ENCODE results near the gene NPAS1. TPM values are rescaled to one million over a fixed set of nuclear protein-coding genes. Genes with fewer than 3 reads are reported as not detected.
"Not testable (repeated sequence)": the region's sequence is repeated elsewhere in the genome, so short reads cannot be mapped to it uniquely, and the experiment has no call there.

The NPAS1 gene
- total RNA-seq, 2 experiments from 2014 or later = 0.50 TPM; not detected in 1

DNA sequence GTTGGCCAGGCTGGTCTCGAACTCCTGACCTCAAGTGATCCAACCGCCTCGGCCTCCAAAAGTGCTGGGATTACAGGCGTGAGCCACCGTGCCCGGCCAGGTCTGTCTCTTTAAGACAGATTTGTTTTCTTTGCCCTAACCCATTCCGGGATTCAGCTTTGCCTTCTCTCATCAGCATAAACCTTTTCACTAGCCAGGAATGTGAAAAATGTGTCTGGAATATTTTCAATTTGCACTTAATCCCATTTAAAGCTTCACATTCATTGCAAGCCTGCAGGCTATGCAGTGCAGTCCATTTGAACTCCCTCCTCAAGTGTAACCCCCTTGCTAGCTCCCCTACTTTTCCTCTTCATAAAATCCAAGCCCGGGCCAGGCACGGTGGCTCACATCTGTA lies 29.7 kb downstream of the NPAS1 start:
- no peaks in the 10 kb centered on the region for H3K36me3 Mint-ChIP-seq (ENCODE audit: low read depth)
- H3K4me1 Mint-ChIP-seq = peaks cover 8% of the 10 kb centered on the region
- ATAC-seq (no peak), DNase-seq (no peak)
- ChIA-PET POLR2A (no interaction called here), CTCF (interaction anchor here (0.5 kb wide), 1 partner anchor 75 kb away, joined by 5 read pairs; no protein-coding TSS in a partner anchor)
- no peaks in the 10 kb centered on the region for H3K9me3 Mint-ChIP-seq (ENCODE audit: low read depth)
- H3K27ac Mint-ChIP-seq = peak overlapping the region; percentile 70
- intact Hi-C loops (cut with DNase I, micrococcal nuclease) = loop anchor here (5.0 kb wide), 5 partner anchors 63 to 1357 kb away; partner anchors contain the start of genes FKRP (in 1 of the 2), PRKD2 (in 1 of the 2), QPCTL (in 1 of the 2) and SNRPD2 (in 1 of the 2)
- peak overlapping the region; percentile 90 for H3K4me3 Mint-ChIP-seq
- H3K27me3 Mint-ChIP-seq = no peaks in the 10 kb centered on the region

DNA sequence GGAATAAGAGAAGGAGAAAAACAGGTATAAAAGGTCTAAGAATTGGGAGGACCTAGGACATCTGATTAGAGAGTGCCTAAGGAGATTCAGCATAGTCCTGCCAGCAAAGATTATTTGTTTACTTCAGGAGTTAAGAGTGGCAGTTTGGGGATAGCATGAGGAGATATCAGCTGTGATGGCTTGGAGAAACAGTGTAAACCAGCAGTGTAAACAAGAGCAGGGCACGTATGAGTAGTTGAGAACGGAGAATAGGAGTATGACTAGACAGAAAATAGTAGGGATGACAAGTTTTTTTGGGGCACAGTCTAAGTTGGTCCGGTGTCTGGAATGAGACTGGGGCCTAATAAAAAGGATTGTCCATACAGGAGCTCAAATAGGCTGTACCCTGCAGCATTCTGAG lies 30.9 kb downstream of the NPAS1 start:
- H3K27ac Mint-ChIP-seq; H3K4me3 Mint-ChIP-seq; H3K27me3 Mint-ChIP-seq; DNase-seq; POLR2A ChIA-PET; H3K4me1 Mint-ChIP-seq; CTCF ChIA-PET; H3K9me3 Mint-ChIP-seq (ENCODE audit: low read depth); intact Hi-C loops (cut with DNase I, micrococcal nuclease); ATAC-seq; H3K36me3 Mint-ChIP-seq (ENCODE audit: low read depth): not testable (repeated sequence)

GRCh38 chr19:47056411-47056810 lies 36.8 kb downstream of the NPAS1 start:
- POLR2A ChIA-PET = no interaction called here

DNA sequence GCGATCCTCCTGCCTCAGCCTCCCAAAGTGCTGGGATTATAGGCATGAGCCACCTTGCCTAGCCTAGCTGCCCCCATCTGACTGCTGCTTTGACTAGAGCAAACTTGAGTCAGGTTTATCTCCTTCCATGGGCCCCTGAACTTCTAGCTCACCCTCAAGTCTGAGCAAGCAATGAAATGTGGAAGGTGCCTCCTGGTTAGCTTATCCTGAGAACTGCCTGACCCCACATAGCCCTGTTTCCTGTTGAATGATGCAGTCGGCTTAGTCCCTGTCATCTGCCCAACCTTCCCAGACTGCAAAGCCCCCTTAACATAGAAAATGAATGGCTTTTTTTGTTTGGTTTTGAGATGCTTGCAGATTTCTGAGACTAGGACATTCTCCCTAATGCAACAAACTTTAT lies 37.7 kb downstream of the NPAS1 start:
- CTCF ChIA-PET = interaction anchor here (0.5 kb wide), 1 partner anchor 1428 kb away, joined by 3 read pairs; no protein-coding TSS in a partner anchor
- H3K27ac Mint-ChIP-seq = no peak overlapping the region
- no peaks in the 10 kb centered on the region for H3K9me3 Mint-ChIP-seq (ENCODE audit: low read depth)
- DNase-seq (no peak), ATAC-seq (no peak)
- H3K4me1 Mint-ChIP-seq = no peaks in the 10 kb centered on the region
- no peaks in the 10 kb centered on the region for H3K36me3 Mint-ChIP-seq (ENCODE audit: low read depth)
- intact Hi-C loops (cut with DNase I, micrococcal nuclease) = no loop called here
- no peaks in the 10 kb centered on the region for H3K27me3 Mint-ChIP-seq
- H3K4me3 Mint-ChIP-seq = no peak overlapping the region
- POLR2A ChIA-PET = no interaction called here

More at GRCh38 chr19:47056411-47056810, 36.8 kb downstream of the NPAS1 start:
- no peak overlapping the region for H3K27ac Mint-ChIP-seq
- H3K4me3 Mint-ChIP-seq = no peak overlapping the region
- ATAC-seq = no peak
- intact Hi-C loops (cut with DNase I, micrococcal nuclease) = no loop called here
- no peaks in the 10 kb centered on the region for H3K9me3 Mint-ChIP-seq (ENCODE audit: low read depth)
- no peaks in the 10 kb centered on the region for H3K4me1 Mint-ChIP-seq
- H3K27me3 Mint-ChIP-seq = no peaks in the 10 kb centered on the region
- no peak for DNase-seq
- CTCF ChIA-PET = interaction anchor here (0.6 kb wide), 1 partner anchor 23 kb away, joined by 3 read pairs; no protein-coding TSS in a partner anchor
- H3K36me3 Mint-ChIP-seq (ENCODE audit: low read depth) = no peaks in the 10 kb centered on the region

DNA sequence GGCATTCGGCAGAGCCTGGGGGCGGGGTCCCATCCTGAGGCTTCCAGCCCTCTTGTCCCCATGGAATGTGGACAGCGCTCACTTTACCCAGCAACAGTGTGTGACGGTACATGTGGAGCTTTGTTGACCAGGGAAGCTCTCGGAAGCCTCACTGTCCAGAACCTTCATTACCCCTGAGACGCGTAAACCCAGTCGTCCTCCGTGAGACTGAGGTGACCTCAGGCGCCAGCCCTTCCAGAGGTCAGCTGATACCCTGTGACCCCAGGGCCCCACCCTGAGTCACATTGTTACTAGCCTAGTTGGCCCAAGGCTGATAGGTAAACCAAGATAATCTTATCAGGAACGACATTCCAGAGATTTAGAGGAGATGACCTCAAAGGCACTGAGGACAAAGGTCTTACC lies 39.0 kb downstream of the NPAS1 start:
- H3K9me3 Mint-ChIP-seq (ENCODE audit: low read depth) = no peaks in the 10 kb centered on the region
- no peaks in the 10 kb centered on the region for H3K4me1 Mint-ChIP-seq
- intact Hi-C loops (cut with DNase I, micrococcal nuclease) = no loop called here
- POLR2A ChIA-PET = interaction anchor here (0.6 kb wide), 1 partner anchor 46 kb away, joined by 3 read pairs; no protein-coding TSS in a partner anchor
- H3K27me3 Mint-ChIP-seq = no peaks in the 10 kb centered on the region
- CTCF ChIA-PET = no interaction called here
- H3K27ac Mint-ChIP-seq = no peak overlapping the region
- no peaks in the 10 kb centered on the region for H3K36me3 Mint-ChIP-seq (ENCODE audit: low read depth)
- no peak overlapping the region for H3K4me3 Mint-ChIP-seq
- DNase-seq (no peak), ATAC-seq (no peak)

- Mint-ChIP-seq H3K4me3 (no peak overlapping the region), H3K36me3 (ENCODE audit: low read depth) (peaks cover 10% of the 10 kb centered on the region), H3K4me1 (no peaks in the 10 kb centered on the region), H3K27me3 (no peaks in the 10 kb centered on the region), H3K9me3 (ENCODE audit: low read depth) (no peaks in the 10 kb centered on the region), H3K27ac (no peak overlapping the region)
- POLR2A ChIA-PET = interaction anchor here (0.6 kb wide), 1 partner anchor 150 kb away, joined by 5 read pairs; no protein-coding TSS in a partner anchor
- DNase-seq (no peak), ATAC-seq (no peak)
- CTCF ChIA-PET = no interaction called here
- intact Hi-C loops (cut with DNase I, micrococcal nuclease) = no loop called here
These were observed 44.2 kb downstream of the NPAS1 start for GRCh38 chr19:47063874-47064273.

DNA sequence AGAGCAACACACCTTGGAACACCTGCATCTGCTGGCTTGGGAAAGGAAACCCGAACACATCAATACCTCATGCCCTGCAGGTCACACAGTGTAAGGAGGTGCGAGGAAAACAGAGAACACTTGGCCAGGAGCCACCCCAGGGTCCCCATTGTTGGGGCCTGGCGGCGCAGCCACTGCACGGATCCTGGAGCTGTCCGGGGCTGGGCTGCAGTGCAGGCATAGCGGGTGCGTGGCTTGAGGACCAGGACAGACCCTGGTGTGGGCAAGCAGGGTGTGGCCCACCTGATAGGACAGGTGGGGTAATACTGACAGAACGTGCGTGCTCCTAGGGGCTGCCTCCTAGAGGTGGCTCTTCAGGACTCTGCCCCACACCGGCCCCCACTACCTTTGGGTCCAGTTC lies 45.6 kb downstream of the NPAS1 start:
- no peak overlapping the region for H3K27ac Mint-ChIP-seq
- CTCF ChIA-PET = no interaction called here
- DNase-seq (no peak), ATAC-seq (no peak)
- H3K4me1 Mint-ChIP-seq = no peaks in the 10 kb centered on the region
- H3K9me3 Mint-ChIP-seq (ENCODE audit: low read depth) = no peaks in the 10 kb centered on the region
- no peak overlapping the region for H3K4me3 Mint-ChIP-seq
- intact Hi-C loops (cut with DNase I, micrococcal nuclease) = no loop called here
- H3K36me3 Mint-ChIP-seq (ENCODE audit: low read depth) = peaks cover 16% of the 10 kb centered on the region
- H3K27me3 Mint-ChIP-seq = no peaks in the 10 kb centered on the region
- POLR2A ChIA-PET = no interaction called here

GRCh38 chr19:47066376-47067214 lies 47.0 kb downstream of the NPAS1 start:
- Mint-ChIP-seq H3K36me3 (ENCODE audit: low read depth) (peaks cover 29% of the 10 kb centered on the region), H3K27me3 (no peaks in the 10 kb centered on the region), H3K27ac (no peak overlapping the region), H3K4me1 (no peaks in the 10 kb centered on the region), H3K9me3 (ENCODE audit: low read depth) (no peaks in the 10 kb centered on the region), H3K4me3 (no peak overlapping the region)
- intact Hi-C loops (cut with DNase I, micrococcal nuclease) = no loop called here
- ChIA-PET CTCF (no interaction called here), POLR2A (no interaction called here)
- DNase-seq (no peak), ATAC-seq (no peak)

DNA sequence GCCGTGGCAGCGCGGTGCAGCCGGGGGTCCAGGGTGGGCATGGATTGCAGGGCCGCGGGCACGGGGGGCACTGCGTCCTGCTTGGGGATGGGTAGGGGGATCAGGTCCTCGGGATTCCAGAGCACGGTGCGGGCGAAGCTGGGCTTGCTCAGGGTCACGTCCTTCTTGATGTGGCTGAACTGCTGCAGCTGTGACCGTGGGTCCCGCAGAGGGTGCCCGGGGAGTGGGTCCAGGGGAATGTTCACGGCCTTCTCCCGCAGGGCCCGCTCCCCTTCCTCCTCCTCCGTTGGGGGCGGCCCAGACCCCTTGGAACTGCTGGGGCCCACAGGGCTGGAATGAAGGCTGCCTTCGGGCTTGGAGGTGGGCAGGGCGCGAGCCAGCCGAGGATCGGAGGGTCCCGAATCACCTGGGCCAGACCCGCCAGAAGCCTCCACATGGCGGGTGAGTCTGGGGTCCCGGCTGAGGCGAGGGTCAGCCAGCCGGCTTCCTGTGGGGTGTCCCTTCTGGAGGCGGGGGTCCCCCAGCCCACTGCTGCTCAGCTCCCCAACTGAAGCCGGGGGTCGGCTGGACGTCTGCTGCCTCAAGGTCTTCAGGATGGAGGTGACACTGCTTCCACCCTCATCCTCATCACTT lies 47.7 kb downstream of the NPAS1 start:
- intact Hi-C loops (cut with DNase I, micrococcal nuclease) = no loop called here
- ATAC-seq (no peak), DNase-seq (no peak)
- Mint-ChIP-seq H3K4me1 (no peaks in the 10 kb centered on the region), H3K36me3 (ENCODE audit: low read depth) (peaks cover 33% of the 10 kb centered on the region), H3K4me3 (no peak overlapping the region), H3K27me3 (no peaks in the 10 kb centered on the region), H3K27ac (no peak overlapping the region), H3K9me3 (ENCODE audit: low read depth) (no peaks in the 10 kb centered on the region)
- ChIA-PET CTCF (interaction anchor here (1.5 kb wide), 1 partner anchor 16 kb away, joined by 3 read pairs; no protein-coding TSS in a partner anchor), POLR2A (no interaction called here)

DNA sequence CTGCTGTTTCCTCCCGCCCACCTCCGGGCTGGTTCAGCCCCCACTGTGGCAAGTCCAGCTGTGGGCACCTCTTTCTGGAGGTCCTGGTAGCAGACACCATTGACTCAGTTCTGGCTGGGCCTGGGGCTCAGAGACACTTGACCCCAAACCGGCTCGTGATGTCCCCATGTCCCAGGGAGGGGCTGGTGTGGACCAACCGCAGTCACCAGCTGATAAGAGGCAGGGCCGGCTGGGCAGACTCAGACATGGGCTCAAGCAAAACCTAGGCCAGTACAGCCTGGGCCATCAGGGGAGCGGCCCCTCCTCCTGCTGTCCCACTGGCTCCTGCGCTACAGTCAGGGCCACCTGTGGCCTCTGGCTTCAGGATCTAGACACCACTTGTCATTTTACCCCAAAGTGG lies 48.6 kb downstream of the NPAS1 start:
- Mint-ChIP-seq H3K4me3 (no peak overlapping the region), H3K4me1 (no peaks in the 10 kb centered on the region), H3K9me3 (ENCODE audit: low read depth) (no peaks in the 10 kb centered on the region), H3K27me3 (no peaks in the 10 kb centered on the region), H3K36me3 (ENCODE audit: low read depth) (peaks cover 36% of the 10 kb centered on the region), H3K27ac (no peak overlapping the region)
- POLR2A ChIA-PET = no interaction called here
- intact Hi-C loops (cut with DNase I, micrococcal nuclease) = no loop called here
- ATAC-seq (no peak), DNase-seq (no peak)
- CTCF ChIA-PET = interaction anchor here (1.5 kb wide), 1 partner anchor 15 kb away, joined by 3 read pairs; no protein-coding TSS in a partner anchor

- no peak for DNase-seq
- intact Hi-C loops (cut with DNase I, micrococcal nuclease) = no loop called here
- H3K36me3 Mint-ChIP-seq (ENCODE audit: low read depth) = peaks cover 41% of the 10 kb centered on the region
- H3K27ac Mint-ChIP-seq = no peak overlapping the region
- H3K9me3 Mint-ChIP-seq (ENCODE audit: low read depth) = no peaks in the 10 kb centered on the region
- H3K4me3 Mint-ChIP-seq = no peak overlapping the region
- H3K4me1 Mint-ChIP-seq = no peaks in the 10 kb centered on the region
- POLR2A ChIA-PET = no interaction called here
- no peaks in the 10 kb centered on the region for H3K27me3 Mint-ChIP-seq
- no peak for ATAC-seq
- CTCF ChIA-PET = no interaction called here
These were observed 49.3 kb downstream of the NPAS1 start for GRCh38 chr19:47068876-47069406.

DNA sequence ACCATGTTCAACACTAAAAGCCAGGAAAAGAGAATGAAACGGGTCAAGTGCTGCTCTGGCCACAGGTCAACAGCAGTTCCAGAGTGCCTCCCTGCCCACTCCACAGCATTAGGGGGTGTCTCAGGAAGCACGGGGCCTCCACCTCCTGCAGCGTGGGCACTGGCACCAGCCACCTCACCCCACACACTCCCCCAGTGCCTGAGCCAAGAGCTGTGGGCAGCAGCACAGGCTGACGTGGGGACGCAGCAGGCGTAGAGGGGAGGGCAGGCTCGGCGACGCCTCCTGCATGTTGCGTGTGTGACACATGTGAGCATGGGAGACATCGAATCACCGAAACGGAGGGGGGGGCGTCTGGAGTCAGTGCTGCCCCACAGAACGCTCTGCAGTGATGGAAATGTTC lies 50.2 kb downstream of the NPAS1 start:
- CTCF ChIA-PET = no interaction called here
- no peaks in the 10 kb centered on the region for H3K9me3 Mint-ChIP-seq (ENCODE audit: low read depth)
- intact Hi-C loops (cut with DNase I, micrococcal nuclease) = no loop called here
- H3K27ac Mint-ChIP-seq = no peak overlapping the region
- POLR2A ChIA-PET = no interaction called here
- no peaks in the 10 kb centered on the region for H3K4me1 Mint-ChIP-seq
- H3K27me3 Mint-ChIP-seq = no peaks in the 10 kb centered on the region
- H3K4me3 Mint-ChIP-seq = no peak overlapping the region
- H3K36me3 Mint-ChIP-seq (ENCODE audit: low read depth) = peaks cover 44% of the 10 kb centered on the region
- ATAC-seq (no peak), DNase-seq (no peak)
